ENCODE measurements around the gene ATP7B.

The ATP7B gene

GRCh38 chr13:51942189-51942588 lies 69.1 kb downstream of the ATP7B start:
- no peak for DNase-seq

GRCh38 chr13:51938454-51938853 lies 72.8 kb downstream of the ATP7B start:
- DNase-seq, result no peak

DNA sequence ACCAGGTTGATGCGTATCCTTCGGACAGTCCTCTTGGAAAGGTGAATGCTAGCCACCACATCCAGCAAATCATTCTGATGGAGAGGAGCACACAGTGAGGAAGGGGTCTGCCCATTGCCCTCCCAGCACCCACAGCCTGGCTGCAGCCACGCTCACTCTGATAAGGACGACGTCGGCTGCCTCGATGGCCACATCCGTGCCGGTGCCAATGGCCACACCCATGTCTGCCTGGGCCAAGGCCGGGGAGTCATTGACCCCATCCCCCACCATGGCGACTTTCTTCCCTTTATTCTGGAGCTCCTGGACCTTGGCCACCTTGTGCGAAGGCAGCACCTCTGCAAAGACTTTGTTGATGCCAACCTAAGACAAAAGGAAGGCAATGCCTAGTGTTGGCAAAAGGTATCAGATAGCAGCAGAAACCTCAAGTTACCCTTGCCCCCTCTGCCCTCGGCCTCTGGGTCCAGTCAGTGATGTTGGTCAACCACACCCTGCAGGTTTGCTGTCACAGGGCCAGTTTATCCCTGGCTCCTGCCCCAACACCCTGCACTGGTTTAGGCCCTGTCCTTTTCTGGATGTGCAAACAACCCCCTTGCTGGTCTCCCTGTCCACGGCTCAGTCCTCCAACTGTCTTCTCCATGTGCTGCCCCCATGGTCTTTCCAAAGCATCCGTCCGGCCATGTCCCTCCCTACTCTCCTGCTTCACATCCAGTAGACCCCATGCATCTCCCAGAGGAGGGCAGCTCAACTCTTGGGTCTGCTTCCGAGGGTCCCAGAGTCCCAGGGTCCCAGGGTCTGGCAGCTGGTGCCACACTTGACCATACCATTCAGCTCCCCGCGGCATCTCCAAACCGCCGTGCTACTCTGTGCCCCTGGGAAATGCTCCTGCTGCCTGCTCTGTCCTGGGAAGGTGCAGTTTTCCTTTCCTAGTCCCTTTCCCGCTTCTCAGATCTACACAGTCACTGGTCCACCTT lies 73.6 kb downstream of the ATP7B start:
- no peak for DNase-seq

DNA sequence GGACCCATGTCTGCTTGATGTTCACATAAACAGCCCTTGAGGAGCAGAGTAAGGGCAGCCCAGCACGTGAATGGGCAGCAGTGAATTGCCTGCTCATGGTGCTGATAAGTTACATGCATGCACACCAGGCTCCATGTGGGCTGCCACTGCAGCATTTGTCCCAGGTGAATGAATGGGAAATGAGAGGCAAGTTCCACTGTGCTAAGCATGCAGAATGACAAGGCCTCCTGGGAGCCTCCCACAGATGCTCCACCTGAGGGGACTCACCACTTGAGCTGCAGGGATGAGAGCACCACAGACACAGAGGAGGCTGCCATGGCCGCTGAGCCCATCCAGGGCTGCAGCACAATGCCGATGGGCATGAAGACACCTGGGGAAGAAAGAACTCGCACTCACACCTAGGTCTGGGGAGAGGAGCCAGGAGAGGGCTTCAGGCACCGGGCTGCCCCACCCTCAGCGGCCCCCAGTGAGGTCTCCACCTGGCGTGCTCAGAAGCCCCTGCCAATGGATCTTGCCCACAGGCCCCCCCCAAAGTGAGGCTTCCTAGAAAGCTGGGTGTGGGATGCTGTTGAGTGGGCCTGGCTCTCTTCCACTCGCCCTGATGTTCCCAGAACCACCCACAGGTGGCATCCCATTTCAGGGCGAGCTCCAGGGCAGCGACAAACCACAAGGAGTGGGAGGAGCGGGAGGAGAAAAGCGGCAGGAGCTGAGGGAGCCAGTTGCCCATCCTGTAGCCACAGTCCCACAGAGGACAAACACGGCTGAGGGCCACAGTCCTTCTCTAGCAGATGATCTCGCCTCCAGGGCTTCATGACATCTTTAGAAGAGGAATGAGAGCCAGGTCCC lies 75.7 kb downstream of the ATP7B start:
- no peak for DNase-seq

GRCh38 chr13:51934461-51935087 lies 76.7 kb downstream of the ATP7B start:
- DNase-seq, result no peak

DNA sequence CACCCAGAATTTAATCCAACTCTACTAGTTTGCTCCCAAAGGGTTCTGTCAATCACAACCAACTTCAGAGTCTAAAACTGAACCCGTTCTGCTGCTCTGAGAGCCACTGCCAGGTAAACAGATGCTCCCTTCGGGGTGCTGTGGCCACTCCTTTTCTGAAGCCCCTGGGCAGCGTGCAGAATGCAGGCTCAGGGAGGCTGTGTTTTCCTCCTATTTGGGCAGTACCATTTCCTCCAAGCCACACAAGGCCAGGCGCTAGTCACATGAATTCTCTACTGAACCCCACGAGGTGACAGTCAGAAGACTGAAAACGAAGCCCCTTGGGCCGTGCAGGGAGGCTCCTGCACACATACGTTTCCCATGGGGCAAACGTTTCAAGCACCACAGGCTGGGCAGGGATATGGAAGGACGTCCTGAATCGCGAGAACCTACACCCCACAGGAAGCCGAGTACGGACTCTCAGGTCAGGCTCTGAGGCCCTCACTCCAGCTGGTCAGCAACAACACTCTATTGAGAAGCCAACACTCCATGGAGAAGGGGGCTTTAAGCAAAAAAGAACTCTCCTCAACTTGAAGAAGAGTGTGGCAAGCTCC lies 77.7 kb downstream of the ATP7B start:
- no peak for DNase-seq

- no peak for DNase-seq
Measured at GRCh38 chr13:51932231-51932630, 79.0 kb downstream of the ATP7B start.

DNA sequence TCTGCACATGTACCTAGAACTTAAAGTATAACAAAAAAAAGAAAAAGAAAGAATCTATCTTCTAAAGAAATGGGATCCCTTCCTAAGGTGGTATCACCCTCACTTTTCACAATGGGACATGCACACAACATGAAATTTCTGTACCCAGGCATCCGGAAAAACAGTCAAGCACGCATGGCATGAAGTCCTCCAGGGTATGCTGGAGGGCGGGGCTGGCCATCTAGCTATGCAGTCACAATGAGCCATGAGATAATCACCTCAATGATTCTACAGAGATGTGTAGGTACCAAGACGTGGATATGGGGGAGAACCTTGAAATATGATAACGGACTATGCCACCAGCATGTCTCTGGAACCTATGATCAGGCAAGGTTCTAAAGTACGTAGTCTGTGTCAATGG lies 79.6 kb downstream of the ATP7B start:
- DNase-seq, result no peak

- DNase-seq, result no peak
Measured at GRCh38 chr13:51929699-51930098, 81.6 kb downstream of the ATP7B start.

DNA sequence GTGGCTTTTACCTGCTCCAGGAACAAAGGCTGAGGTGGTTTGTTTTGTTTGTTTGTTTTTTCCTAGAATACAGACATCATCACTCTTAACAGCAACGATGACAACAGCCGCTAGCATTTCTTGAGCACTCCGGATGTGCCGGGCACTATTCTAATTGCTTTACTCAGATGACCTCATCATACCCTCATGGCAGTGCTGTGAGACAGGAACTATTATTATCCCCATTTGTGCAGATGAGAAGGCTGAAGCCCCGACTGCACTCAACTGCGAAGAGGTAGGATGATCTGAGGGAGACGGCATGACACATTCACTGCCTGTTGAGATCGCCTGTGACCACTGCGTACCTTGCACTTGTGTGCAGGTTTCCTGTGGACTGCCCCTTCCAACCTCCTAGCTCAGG lies 83.0 kb downstream of the ATP7B start:
- no peak for DNase-seq

DNA sequence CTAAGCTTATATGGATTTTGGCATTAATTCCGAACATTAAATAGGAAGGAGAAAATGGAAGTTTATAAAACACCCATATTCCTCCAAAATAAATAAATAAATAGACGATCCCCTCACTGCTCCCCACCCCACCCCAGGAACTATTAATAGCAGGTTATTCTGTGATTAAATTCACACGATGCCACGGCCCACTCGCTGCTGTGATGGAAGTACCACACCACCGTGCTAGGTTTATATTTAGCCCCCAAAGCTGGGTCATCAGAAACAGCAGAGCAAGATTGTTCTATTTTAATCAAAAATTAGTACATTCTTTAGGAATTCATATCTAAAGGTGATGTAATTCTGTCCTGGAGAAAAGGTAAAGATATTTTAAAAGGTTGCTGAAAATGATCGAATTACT lies 84.1 kb downstream of the ATP7B start:
- no peak for DNase-seq

- DNase-seq, result no peak
Measured at GRCh38 chr13:51926528-51926885, 84.7 kb downstream of the ATP7B start.

GRCh38 chr13:51925865-51926527 lies 85.3 kb downstream of the ATP7B start:
- DNase-seq, result no peak

GRCh38 chr13:51924756-51925544 lies 86.3 kb downstream of the ATP7B start:
- no peak for DNase-seq

DNA sequence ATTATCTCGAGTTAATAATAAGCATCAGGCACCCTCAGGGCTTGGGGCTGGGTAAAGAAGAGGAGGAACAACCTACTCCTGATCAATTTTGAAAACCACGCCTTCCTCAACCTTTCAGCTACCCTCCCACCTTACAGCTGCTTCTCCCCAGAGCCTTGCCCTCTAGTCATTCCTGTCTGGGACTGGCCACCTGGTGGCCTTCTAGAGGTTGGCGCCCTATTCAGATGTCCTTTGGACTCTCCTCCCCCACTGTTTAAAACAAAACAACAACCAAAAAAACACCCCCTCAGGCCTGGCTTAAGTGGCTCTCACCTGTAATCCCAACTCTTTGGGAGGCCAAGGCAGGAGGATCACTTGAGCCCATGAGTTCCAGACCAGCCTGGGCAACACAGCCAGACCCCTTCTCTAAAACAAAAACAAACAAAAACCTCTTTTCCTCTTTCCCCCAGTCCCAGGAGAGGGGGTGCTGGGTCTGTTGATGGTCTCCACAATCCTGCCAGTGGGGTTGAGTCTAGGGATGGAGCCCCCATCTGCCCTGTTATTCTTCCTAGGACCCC lies 87.2 kb downstream of the ATP7B start:
- DNase-seq, result no peak

DNA sequence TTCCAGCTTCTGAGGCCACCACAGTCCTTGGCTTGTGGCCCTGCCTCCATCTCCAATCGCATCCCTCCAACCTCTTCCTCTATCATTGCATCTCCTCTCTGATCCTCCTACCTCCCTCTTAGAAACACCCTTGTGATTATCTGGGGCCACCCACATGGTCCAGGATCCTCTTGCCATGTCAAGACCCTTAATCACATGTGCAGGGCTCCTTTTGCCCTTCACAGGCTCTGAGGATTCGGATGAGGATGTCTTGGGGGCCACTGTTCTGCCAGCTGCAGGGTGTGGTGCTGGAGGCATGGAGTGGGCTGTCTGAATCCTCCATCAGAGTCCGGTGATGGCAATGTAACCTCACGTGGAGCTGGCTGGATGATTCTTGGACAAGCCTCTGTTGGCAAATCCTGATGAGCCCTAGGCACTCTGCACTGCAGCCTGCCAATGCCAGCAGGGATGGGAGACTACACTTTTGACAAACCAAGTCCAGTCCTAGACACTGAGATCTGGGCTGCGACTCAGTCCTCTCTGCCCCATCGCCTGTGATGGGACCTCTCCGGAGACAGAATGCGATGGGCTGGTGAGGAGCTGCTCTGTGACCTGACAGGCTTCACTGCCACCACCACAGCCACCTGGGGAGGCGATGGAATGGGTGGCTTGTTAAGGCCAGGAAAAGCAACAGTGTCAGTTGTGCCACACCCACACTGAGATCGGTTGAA lies 88.3 kb downstream of the ATP7B start:
- no peak for DNase-seq

- no peak for DNase-seq
Measured at GRCh38 chr13:51921790-51922740, 89.2 kb downstream of the ATP7B start.

GRCh38 chr13:51920786-51921185 lies 90.5 kb downstream of the ATP7B start:
- DNase-seq, result no peak

- no peak for DNase-seq
Measured at GRCh38 chr13:51920267-51920666, 91.0 kb downstream of the ATP7B start.

Measured in NCI-H2081 treated with DMSO at 0.1 percent for 48 hours (cell line).